Smooth muscle cell (in vitro differentiated cells): Measurements from ENCODE around the gene ACVR1B. TPM values are rescaled to one million over a fixed set of nuclear protein-coding genes. Genes with fewer than 3 reads are reported as not detected.
A peak's percentile ranks its signal among the peaks of the same experiment; 100 is the strongest.

Experiments
- DNase-seq: peaks from one replicate; lab custom pipeline; 2025; ENCODE audit not compliant: unreplicated experiment; lab: John Stamatoyannopoulos, UW
- H2AFZ ChIP-seq: fragments of 200-600 bp; sonication (generic); 2 replicates; pipeline ENCODE4 v1.6.0; 2016; ENCODE audit warnings: antibody characterized with exemption, low read depth, mild to moderate bottlenecking
- H3F3A ChIP-seq: fragments of 200-600 bp; sonication (generic); 2 replicates; pipeline ENCODE4 v1.6.0; 2017; ENCODE audit warnings: antibody characterized with exemption, low read depth
- H3K27ac ChIP-seq: fragments of 200-600 bp; sonication (generic); 2 replicates; pipeline ENCODE4 v1.5.1; 2016; ENCODE audit warnings: low read depth, mild to moderate bottlenecking
- H3K27me3 ChIP-seq: fragments of 200-600 bp; sonication (generic); 2 replicates; pipeline ENCODE4 v1.6.1; 2016; ENCODE audit warnings: low read depth, mild to moderate bottlenecking
- H3K36me3 ChIP-seq: fragments of 200-600 bp; sonication (generic); 2 replicates; pipeline ENCODE4 v1.5.1; 2016; ENCODE audit warnings: low read depth
- H3K4me1 ChIP-seq: fragments of 200-600 bp; sonication (generic); 2 replicates; pipeline ENCODE4 v1.5.1; 2016; ENCODE audit warnings: low read depth
- H3K4me2 ChIP-seq: fragments of 200-600 bp; sonication (generic); 2 replicates; pipeline ENCODE4 v1.6.0; 2016; ENCODE audit warnings: mild to moderate bottlenecking
- H3K4me3 ChIP-seq: fragments of 200-600 bp; sonication (generic); 2 replicates; pipeline ENCODE4 v1.5.1; 2016; ENCODE audit warnings: mild to moderate bottlenecking
- H3K79me2 ChIP-seq: fragments of 200-600 bp; sonication (generic); 2 replicates; pipeline ENCODE4 v1.6.0; 2016; ENCODE audit warnings: low read depth, mild to moderate bottlenecking
- H3K9ac ChIP-seq: fragments of 200-600 bp; sonication (generic); 2 replicates; pipeline ENCODE4 v1.6.0; 2016; ENCODE audit warnings: low read depth
- H3K9me3 ChIP-seq: fragments of 200-600 bp; sonication (generic); replicated peaks from 2 replicates; pipeline ENCODE4 v1.5.1; 2016; ENCODE audit warnings: low read depth
- H4K20me1 ChIP-seq: fragments of 200-600 bp; sonication (generic); 2 replicates; pipeline ENCODE4 v1.6.0; 2016; ENCODE audit warnings: low read depth
- WGBS: methylation state at CpG from one replicate; pipeline ENCODE4 v1.1.7; 2016; ENCODE audit warnings: low lambda C conversion rate; 5-methylcytosine and 5-hydroxymethylcytosine counted together
- polyA plus RNA-seq: library from polyadenylated mRNA; unstranded; fragments of >200 nt; fragmentation: Nextera tagmentation; extraction: Ambion mirVana; gene quantifications from 2 replicates; pipeline ENCODE4 v1.2.1, GENCODE V29; 2016
- total RNA-seq: library from RNA; depleted of rRNA; stranded (reverse); fragments of >200 nt; gene quantifications from 2 replicates; pipeline ENCODE4 v1.2.3, GENCODE V29; 2014
- TF ChIP-seq, protein P1 (sequence below): fragments of 200-600 bp; sonication (generic); IDR thresholded peaks from 2 replicates; pipeline ENCODE4 v1.5.1; 2017; ENCODE audit warnings: borderline replicate concordance, mild to moderate bottlenecking, antibody characterized with exemption; ENCODE audit not compliant: insufficient read depth, poor library complexity, severe bottlenecking

Gene ACVR1B
- total and polyA plus RNA-seq, 2 experiments from 2014 or later = 1.9 to 4.0 TPM

- Histone ChIP-seq H3K36me3 (no peaks in the 10 kb centered on the region), H2AFZ (no peak overlapping the region), H3K27me3 (no peaks in the 10 kb centered on the region), H3K79me2 (peaks cover 7% of the 10 kb centered on the region), H3K27ac (no peak overlapping the region), H3K4me2 (no peak overlapping the region), H3K4me3 (no peak overlapping the region), H3K9ac (no peak overlapping the region), H3K9me3 (no peaks in the 10 kb centered on the region), H3K4me1 (peaks cover 20% of the 10 kb centered on the region), H4K20me1 (peaks cover 10% of the 10 kb centered on the region), H3F3A (peaks cover 13% of the 10 kb centered on the region)
- DNase-seq = no peak
- WGBS = 98% methylated on average over 8 of the region's 8 CpGs
- TF ChIP-seq, protein P1, sequence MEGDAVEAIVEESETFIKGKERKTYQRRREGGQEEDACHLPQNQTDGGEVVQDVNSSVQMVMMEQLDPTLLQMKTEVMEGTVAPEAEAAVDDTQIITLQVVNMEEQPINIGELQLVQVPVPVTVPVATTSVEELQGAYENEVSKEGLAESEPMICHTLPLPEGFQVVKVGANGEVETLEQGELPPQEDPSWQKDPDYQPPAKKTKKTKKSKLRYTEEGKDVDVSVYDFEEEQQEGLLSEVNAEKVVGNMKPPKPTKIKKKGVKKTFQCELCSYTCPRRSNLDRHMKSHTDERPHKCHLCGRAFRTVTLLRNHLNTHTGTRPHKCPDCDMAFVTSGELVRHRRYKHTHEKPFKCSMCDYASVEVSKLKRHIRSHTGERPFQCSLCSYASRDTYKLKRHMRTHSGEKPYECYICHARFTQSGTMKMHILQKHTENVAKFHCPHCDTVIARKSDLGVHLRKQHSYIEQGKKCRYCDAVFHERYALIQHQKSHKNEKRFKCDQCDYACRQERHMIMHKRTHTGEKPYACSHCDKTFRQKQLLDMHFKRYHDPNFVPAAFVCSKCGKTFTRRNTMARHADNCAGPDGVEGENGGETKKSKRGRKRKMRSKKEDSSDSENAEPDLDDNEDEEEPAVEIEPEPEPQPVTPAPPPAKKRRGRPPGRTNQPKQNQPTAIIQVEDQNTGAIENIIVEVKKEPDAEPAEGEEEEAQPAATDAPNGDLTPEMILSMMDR = no peak
These were observed 60.2 kb downstream of the ACVR1B start for GRCh38 chr12:52011602-52012214.

DNA sequence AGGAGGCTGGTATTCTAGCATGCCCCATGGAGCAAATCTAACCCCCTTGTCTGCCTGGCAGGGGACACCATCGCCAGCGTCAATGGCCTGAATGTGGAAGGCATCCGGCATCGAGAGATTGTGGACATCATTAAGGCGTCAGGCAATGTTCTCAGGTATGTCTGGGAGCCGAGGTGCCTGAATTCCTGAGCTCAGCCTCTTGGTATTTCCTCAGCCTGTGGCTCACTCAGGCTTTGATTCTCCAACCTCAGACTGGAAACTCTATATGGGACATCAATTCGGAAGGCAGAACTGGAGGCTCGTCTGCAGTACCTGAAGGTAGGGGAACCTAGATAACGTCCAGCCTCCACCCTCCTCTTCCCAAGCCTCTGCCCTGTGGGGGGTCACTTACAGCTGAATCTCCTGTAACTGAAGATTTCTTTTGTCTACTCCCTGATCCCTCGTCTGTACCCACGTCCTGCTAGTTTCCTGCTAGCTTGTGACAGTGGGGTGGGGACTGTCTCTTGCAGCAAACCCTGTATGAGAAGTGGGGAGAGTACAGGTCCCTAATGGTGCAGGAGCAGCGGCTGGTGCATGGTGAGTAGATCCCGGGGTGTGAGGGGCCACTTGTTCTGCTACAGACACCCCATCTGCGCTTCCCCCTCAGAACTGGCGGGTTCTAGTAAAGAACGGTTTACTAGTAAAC lies 62.3 kb downstream of the ACVR1B start:
- Histone ChIP-seq H3K9me3 (no peaks in the 10 kb centered on the region), H4K20me1 (no peaks in the 10 kb centered on the region), H3K9ac (no peak overlapping the region), H3K4me1 (peaks cover 20% of the 10 kb centered on the region), H3K36me3 (no peaks in the 10 kb centered on the region), H3K4me3 (no peak overlapping the region), H3K4me2 (no peak overlapping the region), H3K27ac (no peak overlapping the region), H3K27me3 (no peaks in the 10 kb centered on the region), H2AFZ (no peak overlapping the region), H3F3A (peaks cover 12% of the 10 kb centered on the region), H3K79me2 (no peaks in the 10 kb centered on the region)
- 80% methylated on average over 16 of the region's 16 CpGs for WGBS
- TF ChIP-seq, protein P1 = no peak
- DNase-seq = no peak

DNA sequence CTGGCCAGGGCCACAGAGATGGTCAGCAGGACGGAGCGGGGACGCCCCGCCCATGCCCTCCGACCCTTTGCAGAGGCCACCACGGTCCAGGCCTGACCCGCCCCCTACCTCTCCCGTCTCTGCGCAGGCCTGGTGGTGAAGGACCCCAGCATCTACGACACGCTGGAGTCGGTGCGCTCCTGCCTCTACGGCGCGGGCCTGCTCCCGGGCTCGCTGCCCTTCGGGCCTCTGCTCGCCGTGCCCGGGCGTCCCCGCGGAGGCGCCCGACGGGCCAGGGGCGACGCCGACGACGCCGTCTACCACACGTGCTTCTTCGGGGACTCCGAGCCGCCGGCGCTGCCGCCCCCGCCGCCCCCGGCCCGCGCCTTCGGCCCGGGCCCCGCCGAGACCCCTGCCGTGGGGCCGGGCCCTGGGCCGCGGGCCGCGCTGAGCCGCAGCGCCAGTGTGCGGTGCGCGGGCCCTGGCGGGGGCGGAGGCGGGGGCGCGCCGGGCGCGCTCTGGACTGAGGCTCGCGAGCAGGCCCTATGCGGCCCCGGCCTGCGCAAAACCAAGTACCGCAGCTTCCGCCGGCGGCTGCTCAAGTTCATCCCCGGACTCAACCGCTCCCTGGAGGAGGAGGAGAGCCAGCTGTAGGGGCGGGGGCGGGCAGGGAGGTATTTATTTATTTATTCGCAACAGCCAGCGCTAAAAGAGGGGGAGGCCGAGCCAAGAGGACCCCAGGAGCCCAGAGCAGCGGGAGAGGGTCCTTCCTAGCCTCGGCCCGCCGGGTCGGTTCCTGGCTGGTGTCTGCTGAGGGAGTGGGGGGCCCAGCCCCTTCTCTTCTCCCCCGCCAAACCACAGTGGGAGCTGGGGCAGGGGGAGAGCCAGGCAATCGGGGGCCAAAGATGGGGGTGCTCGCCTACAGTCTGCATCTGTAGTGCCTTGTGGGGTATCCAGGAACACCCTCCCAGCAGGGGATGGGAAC lies 63.4 kb downstream of the ACVR1B start:
- Histone ChIP-seq H3F3A (peaks cover under 1% of the 10 kb centered on the region), H3K4me2 (peak overlapping the region; percentile 59), H3K9me3 (no peaks in the 10 kb centered on the region), H3K4me3 (no peak overlapping the region), H4K20me1 (no peaks in the 10 kb centered on the region), H2AFZ (no peak overlapping the region), H3K36me3 (no peaks in the 10 kb centered on the region), H3K27ac (no peak overlapping the region), H3K27me3 (no peaks in the 10 kb centered on the region), H3K4me1 (peaks cover 10% of the 10 kb centered on the region), H3K79me2 (no peaks in the 10 kb centered on the region), H3K9ac (no peak overlapping the region)
- no peak for DNase-seq
- 45% methylated on average over 50 of the region's 93 CpGs for whole genome bisulfite sequencing
- TF ChIP-seq, protein P1 = no peak
